GM18909 (cell line): ENCODE results near the gene UBAP1L.

Experiments
- ATAC-seq: cut with Tn5 transposase; IDR thresholded peaks from one replicate; pipeline ENCODE4 v1.9.1; 2021; ENCODE audit warnings: mild to moderate bottlenecking; ENCODE audit not compliant: unreplicated experiment, poor library complexity

UBAP1L gene

DNA sequence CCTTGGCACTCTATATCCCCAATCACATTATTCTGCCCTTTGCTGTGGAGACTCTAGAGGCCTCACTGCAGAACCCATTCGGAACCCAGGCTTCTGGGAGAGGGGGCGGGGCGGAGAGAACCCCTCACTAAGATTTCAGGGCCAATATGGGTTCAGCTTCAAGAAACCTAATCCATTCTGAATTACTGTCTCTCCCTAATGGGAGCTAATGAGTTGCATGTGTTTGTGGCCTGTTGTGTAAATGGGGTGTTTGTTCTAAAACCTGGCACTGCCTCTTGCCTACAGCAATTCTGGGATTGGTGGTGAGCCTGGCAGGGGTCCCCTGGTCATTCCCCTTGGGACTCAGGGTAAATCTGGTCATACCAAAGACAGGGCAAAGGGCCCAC lies 46.6 kb downstream of the UBAP1L start:
- no peak for ATAC-seq

DNA sequence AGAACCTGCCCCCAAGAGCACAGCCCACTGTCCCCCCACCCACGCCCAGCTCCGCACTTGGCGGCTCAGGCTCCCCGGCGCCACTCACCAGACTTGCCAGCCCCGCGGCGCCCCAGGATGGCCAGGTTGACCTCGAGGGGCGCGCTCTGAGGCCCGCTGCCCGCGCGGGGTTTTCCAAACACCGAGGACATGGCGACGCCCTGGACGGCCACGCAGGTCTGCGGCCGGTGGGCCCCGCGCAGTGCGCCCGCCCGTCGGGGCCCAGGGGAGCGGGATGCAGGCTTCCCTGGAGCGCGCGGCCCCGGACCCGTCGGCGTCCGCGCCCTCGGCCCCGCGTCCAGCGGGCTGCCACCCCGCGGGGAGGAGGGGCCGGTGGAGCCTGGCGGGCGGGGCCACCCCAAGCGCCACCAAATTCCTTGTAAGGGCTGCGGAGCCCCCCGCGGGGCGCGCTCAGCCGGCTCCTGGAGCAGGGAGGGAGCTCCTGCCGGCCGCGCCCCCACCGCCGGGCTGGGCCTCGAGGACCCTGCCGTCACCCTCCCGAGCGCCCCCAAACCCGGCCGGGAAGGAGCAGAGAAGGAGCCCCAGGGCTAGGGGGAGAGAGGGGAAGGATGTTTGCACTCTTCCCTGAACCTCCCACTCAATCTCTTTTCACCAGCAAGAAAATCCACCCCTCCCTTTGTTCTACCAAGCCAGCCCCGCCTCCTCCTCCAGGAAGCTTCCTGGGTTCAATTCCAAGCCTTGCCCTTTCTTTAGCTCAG lies 47.2 kb downstream of the UBAP1L start, which contains the start of gene RASL12:
TSS of gene RASL12 (minus strand) at position 347 of the 758 bp plus-strand sequence. CDS start at position 191, 156 bp downstream.
- ATAC-seq = no peak

DNA sequence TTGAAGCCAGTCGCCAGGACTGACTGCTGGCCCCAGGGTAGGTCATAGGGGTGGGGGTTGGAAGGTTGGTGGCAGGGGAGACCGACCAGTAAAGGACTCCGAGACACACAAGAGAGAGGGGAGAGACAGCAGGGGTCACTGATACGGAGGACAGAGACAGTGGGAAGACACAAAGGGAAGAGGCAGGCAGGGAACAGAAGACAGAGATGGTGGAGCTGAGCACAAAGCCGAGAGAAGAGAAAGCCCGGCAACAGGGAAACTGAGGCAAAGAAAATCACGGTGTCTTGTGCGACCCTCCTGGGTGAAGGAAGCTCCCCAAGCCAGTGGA lies 47.7 kb downstream of the UBAP1L start:
- ATAC-seq = no peak

DNA sequence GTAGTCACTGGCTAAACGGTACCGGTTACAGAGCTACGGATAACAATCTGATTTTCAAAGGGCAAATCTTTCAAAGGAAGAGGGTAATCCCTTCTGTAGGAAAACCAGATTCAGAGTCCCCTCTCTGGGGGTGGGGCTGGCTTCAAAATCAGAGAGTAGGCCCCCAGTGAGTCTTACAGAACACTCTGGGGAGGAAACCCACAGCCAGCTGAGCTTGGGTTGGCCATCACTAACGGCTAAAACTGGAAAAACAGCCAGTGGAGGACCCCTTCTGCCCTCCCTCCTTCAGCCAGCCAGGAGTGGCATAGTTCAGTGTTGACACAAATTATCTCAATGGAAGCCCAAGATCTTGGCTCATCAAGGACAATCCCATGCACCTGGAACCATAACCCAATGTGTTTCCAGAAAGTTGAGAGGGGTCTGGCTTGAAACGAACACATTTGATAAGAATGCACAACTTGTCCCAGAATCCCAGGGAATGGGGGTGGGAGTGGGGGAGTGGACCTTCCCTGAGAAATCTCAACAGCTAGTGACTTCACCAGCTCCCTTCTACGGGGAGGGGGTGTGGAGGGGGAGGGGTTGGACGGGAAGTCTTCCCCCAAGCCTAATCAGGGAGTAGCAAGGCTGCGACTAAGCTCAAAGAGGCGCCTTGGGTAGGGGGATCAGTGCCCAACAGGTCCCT lies 48.2 kb downstream of the UBAP1L start:
- no peak for ATAC-seq

DNA sequence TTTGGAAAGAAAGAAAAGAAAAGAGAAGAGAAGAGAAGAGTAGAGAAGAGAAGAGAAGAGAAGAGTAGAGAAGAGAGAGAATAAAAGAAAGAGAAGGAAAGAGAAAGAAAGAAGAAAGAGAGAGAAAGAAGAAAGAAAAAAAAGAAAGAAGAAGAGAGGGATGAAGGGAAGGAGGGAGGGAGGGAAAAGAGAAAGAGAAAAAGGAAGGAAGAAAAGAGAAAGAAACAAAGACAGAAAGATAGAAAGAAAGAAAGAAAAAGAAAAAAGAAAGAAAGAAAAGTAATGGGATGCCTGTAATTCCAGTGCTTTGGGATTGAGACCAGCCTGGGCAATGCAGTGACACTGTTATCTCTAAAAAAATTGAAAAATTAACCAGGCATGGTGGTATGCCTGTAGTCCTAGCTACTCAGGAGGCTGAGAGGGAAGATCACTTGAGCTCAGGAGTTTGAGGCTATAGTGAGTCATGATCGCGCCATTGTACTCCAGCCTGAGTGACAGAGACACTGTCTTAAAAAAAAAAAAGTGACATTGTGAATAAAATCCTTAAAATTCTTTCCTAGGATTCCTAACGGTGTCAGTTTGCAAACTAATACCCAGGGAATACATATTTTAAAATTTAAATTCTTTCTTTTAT lies 48.9 kb downstream of the UBAP1L start:
- ATAC-seq = no peak

DNA sequence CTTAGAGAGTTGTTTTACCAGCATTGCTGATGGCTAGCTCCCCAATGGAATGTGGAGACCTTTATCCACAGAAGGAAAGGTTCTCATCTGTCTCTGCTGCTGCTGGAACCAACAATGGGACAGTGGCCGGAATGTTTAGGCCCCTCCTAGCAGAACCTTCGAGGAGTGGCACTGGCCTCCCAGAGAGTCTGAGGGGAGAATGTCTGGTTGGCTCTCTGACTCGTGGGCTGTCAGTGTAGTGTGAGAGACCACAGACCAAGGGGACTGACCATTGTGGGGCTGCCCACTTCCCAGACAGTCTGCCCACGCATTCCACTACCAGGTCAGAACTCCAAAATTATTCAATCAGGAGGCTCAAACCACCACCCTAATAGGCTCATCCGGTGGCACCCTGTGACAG lies 52.3 kb downstream of the UBAP1L start:
- ATAC-seq = no peak

DNA sequence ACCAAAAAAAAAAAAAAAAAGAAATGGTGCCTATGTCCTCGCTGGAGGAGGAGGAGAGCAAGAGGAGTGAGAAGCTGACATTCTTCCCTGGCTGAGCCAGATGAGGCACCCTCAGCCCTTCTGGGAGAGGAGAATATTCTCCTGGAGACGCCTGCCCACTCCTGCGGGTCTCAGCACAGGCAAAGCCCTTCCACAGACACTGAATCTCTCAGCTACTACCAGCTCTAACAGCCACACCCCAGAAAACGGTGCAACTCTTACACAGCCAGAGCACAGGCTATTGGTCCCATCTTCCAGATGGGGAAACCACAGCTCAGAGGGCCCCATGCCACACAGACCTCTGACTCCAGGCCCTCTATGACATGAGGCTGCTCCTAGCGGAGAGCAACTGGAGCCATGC lies 52.9 kb downstream of the UBAP1L start:
- ATAC-seq = no peak

DNA sequence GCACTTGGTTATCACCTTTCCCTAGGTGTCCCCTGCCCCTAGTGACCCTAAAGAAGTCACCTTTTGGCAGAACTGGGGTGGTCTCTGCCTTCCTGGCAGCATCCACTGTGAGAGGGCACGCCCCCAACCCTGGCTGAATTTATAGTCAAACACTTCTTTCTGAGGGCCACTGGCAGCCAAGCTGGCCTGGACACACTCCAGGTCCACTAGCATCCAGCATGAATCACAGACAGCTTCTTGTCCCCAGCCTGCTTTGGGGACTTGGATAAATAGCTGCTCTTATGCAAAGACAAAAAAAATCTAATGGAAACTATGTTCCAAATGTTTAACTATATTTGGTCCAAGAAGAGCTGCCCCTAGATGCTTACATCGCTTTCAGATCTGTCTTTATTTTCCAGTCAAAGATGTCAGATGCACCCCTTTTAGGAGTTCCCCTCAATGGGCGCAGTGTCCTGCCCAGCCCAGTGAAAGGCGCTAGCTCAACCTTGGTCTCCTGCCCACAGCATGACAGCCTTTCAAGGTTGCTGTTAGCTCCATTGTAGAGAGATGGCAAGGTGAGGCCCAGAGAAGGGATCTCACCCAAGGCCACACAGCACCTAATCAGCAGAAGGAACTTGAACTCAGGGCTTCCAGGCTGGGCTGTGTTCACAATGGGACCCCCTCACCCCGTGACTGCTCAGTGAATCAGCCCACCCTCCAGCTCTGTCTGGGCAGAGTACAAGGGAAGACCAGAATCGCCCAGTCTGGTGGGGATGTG lies 54.2 kb downstream of the UBAP1L start:
- no peak for ATAC-seq

DNA sequence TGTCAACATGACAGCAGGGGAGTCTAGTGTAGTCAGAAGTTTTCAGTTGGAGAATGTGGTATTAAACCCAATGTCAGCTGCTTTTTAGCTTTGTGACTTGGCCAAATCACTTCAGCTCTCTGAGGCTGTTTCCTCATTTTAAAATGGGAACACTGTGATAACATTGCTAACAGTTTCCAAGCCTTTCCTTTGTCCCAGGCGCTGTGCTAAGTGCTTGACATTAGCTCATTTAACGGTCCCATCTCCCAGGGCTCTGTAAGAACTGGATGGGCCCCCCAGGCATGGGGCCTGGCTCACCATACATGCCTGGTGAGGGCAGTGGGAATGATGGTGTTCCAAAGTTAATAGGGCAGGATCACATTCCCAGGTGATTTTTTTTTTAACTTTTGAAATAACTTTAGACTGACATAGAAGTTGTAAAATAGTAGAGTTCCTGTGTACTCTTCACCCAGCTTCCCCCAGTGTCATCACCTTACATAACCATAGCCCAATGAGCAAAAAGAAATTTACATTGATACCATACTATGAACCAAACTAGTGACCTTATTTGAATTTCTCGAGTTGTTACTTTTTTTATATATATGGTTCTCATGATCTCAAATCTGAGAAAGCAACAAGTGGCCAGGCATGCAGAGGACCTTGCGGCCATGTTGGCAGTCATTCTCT lies 54.9 kb downstream of the UBAP1L start:
- ATAC-seq = no peak

DNA sequence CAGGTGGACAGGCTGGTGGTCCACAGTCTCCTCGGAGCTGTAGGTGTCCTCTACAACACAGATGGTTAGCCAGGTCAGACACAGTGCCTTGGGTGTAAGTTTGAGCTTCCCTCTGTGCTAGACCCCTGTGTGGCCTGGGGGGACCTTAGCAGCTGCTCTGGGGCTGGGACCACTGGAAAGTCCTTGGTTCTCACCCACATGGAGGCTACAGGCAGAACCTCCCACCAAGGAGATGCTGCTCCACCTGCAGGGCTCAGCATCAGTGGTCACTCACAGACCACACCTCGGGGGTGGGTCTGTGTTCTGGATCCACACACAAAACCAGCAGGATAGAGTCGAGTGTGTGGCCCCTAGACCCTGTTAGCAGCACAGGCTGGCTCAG lies 55.6 kb downstream of the UBAP1L start:
- no peak for ATAC-seq

DNA sequence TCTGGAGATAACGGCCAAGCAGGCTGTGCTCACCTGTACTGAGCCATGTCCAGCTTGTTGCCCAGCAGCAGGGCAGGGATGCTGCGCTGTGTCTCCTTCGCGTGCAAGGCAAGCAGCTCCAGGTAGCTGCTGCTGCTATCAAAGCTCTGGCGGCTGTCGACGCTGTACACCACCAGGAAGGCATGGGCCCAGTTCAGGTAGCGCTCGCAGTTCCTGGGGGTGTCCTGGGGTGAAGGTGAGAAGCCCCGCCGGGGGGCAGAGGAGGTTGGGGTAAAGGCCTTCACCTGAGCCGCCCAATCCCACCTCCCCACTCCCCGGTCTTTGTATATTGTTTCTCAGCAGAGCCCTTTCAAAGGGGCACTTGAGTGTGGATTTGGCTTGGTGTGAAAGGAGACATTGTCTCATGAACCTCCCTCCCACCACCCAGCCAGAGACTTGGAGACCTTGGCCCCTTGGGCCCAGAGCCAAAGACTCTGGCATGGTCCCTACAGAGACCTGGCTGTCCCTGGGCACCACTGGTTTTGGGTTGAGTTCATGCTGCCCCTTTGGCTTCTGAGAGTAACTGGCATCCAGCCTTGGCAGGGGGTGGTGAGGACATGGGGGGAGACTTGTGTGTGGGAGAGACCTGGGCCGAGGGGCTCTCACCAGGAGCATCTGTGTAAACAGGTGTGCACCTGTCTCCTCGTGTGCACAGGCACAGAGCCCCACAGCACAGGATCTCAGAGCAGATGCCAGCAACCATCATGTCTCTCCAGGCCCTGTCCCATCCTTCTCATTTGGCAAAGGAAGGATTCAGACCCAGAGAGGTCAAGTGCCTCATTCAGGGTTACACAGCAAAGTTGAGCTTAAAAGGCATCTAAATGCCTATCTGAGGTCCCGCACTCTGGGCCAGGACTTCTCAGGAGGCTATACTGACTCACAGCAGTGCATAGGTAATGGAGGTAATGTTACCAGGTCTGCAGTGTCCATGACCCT lies 56.3 kb downstream of the UBAP1L start:
- no peak for ATAC-seq

DNA sequence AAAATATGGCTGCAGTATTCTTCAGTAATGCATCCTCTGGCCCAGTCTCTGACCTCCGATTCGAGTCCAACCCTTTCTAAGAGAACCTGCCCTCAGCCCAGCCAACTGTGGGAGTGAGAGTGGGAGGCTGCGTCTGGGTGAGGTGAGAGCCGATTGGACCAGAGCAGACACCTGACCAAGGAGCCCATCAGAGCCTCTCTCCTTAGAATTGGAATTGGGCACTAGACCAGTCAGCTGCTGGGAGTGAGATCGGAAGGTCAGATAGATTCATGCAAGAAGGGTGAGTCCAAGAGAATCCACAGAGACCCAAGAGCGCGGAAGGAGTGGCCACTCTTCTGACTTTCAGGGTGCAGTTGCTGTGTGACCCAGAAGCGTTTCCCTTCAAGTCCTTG lies 57.5 kb downstream of the UBAP1L start:
- no peak for ATAC-seq

DNA sequence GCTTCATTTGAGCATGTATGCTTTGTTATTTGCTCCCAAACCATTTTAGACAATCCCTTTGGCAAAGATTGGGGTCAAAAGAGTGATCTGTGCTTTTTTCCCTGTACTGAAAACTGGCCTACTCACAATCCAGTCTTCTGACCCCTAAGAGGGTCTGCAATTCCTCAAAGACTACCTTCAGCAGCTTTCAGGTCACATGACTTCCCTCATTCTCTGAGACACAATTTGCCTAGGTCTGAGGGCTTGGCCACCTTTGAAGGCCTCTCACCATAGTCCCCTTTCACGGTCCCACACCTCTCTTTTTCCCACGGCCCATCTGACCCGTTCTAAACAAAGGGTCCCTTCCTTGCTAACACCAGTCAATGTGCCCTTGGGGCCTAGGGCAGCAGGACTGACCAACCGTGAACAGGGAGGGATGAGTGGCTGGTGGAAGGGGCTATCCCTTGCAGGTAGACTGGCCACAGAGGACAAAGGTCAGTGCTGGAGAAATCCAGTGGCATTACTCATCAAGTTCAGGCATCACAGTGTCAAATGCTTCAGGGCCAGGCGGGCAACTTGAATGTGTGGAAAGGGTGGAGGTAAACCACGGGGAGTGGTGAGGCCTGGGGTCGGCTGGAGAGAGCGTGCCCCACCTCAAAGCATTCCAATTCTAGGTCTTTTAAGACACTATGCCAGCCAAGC lies 58.0 kb downstream of the UBAP1L start:
- no peak for ATAC-seq

DNA sequence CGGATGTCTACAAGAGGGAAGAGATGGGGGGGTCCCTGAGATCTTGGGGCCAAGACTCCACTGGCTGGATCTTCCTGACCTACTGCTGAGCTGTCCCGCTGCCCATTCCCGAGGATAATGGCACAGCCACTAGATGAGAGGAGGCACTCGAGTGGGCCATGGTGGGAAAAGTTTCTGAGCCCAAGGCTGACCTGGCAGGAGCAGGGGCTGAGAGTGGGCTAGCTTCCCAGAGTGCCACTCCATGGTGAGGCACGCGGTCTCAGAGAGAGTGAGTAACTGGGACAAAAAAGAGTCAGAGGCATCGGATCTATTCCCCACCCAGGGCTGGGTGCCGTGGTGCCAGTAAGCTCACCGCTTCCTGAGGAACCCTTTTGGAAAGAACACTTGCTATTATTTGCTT lies 58.9 kb downstream of the UBAP1L start:
- no peak for ATAC-seq

DNA sequence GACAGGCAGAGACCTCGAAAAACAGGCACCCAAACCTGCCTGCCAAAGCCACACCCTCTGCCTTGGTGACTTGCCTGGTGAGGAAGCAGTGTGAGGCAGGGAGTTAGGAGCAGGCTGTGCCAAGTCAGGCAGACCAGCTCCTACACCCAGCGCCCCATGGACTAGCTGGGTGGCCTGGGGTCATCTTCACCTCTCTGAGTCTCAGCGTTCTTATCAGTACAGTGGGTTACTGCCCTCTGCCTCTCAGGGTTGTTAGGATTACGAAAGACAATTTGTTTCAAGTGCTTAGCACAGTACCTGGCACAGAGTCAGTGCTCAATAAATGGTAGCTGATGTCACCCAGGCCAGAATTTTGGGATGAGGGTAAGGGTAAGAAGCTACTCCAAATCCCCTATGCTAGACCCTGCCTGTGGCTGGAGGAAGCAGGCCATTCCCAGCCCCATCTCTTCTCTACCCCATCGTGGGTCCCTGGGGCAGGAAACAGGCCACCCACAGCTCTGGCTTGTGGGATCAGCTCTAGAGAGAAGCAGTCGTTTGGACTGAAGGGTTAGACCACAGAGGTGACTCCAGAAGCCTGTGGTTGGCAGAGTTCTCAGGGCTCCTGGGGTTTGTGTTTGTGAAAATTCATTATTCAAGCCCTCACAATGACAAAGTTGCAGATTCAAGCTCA lies 59.7 kb downstream of the UBAP1L start:
- ATAC-seq = no peak

DNA sequence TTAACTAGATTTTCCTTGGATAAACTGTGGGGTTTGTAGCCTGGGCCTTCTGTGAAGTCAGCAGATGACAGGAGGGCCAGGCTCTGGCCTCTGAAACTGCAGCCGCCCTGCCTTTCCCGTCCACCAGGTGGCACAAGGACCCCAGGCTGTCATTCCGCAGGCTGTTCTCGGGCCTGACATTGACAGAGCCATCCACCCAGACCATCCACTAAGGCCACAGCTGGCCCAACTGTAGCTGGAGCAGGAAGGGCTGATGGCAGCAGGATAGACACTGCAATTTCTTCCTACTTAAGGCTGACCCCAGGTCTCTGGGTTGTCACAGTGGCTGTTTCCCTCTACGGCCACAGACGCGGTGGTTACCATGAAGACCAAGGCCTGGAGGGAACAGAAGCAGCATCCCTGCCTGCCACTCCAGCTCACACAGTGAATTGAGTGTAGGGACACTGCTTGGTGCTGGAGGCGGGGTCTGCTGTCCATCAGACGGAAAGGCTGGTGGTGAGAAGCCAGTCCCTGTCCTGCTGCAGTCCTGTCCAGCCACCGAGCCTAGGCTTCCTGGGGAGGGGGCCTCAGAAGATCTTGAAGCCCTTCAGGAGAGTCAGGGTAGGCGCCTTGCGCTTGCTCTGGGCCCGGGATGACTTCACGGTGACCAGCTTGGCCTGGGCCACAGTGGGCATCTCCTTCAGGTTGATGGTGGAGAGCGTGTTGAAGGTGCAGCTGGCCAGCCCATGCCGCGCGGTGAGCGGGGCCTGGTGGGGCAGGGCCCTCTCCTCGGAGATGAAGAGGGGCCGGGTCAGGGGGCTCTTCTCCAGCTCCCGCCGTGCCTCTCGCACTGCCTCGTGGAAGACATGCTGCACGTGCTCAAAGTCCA lies 60.4 kb downstream of the UBAP1L start:
- peak; percentile 49 for ATAC-seq

DNA sequence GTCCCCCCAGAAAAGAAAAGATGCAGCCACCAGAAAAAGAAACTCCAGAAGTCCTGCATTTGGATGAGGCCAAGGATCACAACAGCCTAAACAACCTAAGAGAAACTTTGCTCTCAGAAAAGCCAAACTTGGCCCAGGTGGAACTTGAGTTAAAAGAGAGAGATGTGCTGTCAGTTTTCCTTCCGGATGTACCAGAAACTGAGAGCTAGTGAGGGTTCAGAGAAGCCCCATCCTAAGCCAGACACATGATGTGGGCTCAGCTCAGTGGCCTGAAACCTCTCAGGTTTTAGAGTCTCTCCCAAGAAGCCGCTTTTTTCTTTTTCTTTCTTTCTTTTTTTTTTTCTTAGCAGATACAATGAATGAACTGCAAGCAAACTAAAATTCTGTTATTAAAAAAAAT lies 62.0 kb downstream of the UBAP1L start:
- ATAC-seq = no peak
